SH-SY5Y (cell line): ENCODE measurements around the gene RRP9.

ENCODE experiments used
- GATA2 ChIP-seq: IDR thresholded peaks from 2 replicates; pipeline ENCODE4 v1.6.1; 2011; ENCODE audit warnings: mild to moderate bottlenecking, low read depth, low read length
- GATA3 ChIP-seq: IDR thresholded peaks from 2 replicates; pipeline ENCODE4 v1.6.1; 2011; ENCODE audit warnings: low read depth, mild to moderate bottlenecking, low read length, moderate library complexity

RRP9 gene

GRCh38 chr3:51942603-51943450 is 1.1 kb upstream of the RRP9 start:
- TF ChIP-seq GATA2 (no peak), GATA3 (no peak)

GRCh38 chr3:51941463-51941797 is 274 bp downstream of the RRP9 start:
- TF ChIP-seq GATA3 (no peak), GATA2 (no peak)

GRCh38 chr3:51940648-51941462 is 849 bp downstream of the RRP9 start:
- TF ChIP-seq GATA3 (no peak), GATA2 (no peak)

- TF ChIP-seq GATA2, result no peak
- TF ChIP-seq GATA3, result no peak
Observed at GRCh38 chr3:51938780-51939425, 2.8 kb downstream of the RRP9 start.

- TF ChIP-seq GATA3, result no peak
- TF ChIP-seq GATA2, result no peak
Observed at GRCh38 chr3:51937611-51938450, 3.9 kb downstream of the RRP9 start.

- no peak for TF ChIP-seq GATA2
- no peak for TF ChIP-seq GATA3
Observed at GRCh38 chr3:51937014-51937413, 4.7 kb downstream of the RRP9 start.

GRCh38 chr3:51935886-51936755 is 5.6 kb downstream of the RRP9 start:
- TF ChIP-seq GATA2 (no peak), GATA3 (no peak)

GRCh38 chr3:51934991-51935885 is 6.5 kb downstream of the RRP9 start:
- TF ChIP-seq GATA3 (no peak), GATA2 (no peak)

GRCh38 chr3:51934139-51934850 is 7.4 kb downstream of the RRP9 start:
- TF ChIP-seq GATA2, result no peak
- no peak for TF ChIP-seq GATA3

GRCh38 chr3:51933471-51934138 is 8.1 kb downstream of the RRP9 start:
- no peak for TF ChIP-seq GATA3
- no peak for TF ChIP-seq GATA2
